Astrocyte of the hippocampus (primary cell): ENCODE results near the gene PCDHGC3.
A peak's percentile ranks its signal among the peaks of the same experiment; 100 is the strongest.
"Not testable (repeated sequence)": the region's sequence is repeated elsewhere in the genome, so short reads cannot be mapped to it uniquely, and the experiment has no call there.

Experiments used
- DNase-seq: peaks from one replicate; pipeline ENCODE4 v3.0.0; 2011; ENCODE audit warnings: low read depth, low spot score

PCDHGC3 gene

DNA sequence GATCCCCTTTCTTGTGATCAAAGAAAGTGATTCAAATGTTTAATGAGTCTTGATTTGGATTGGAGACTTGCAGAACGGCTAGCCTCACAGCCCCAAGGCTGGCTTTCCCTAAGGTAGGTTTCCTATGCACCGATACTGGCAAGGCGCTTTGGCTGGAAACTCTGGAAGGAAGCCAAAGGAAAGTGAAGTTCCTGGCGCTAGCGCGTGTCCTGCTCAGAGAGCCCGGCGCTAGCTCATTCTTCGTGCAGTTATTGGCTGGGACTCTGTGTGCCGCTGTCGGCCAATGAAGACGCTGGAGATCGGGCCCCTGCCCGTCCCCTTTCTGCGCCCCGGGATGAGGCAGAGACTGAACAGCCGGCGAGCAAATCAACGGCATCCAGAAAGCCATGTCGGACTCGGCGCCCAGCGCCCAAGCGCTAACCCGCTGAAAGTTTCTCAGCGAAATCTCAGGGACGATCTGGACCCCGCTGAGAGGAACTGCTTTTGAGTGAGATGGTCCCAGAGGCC, at the start of gene PCDHGC3:
TSS of gene PCDHGC3 (plus strand) at position 342 of the 507 bp plus-strand sequence. CDS start at position 493, 151 bp downstream.
- DNase-seq, result peak; percentile 97

DNA sequence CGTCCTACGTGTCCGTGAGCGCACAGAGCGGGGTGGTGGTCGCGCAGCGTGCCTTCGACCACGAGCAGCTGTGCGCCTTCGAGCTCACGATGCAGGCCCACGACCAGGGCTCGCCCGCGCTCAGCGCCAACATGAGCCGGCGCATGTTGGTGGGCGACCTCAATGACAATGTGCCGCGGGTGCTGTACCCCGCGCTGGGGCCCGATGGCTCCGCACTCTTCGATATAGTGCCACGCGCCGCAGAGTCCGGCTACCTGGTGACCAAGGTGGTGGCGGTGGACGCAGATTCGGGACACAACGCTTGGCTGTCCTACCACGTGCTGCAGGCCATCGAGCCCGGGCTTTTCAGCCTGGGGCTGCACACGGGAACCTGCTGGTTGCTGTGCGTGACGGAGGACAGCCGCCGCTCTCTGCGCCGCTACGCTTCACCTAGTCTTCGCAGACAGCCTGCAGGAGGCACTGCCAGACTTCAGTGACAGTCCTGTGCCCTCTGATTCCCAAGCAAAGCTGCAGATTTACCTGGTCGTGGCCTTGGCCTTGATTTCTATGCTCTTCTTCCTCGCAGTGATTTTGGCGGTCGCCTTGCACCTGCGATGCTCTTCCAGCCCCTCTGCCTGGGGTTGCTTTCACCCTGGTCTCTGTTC, 47.9 kb upstream of the PCDHGC3 start:
- no peak for DNase-seq

DNA sequence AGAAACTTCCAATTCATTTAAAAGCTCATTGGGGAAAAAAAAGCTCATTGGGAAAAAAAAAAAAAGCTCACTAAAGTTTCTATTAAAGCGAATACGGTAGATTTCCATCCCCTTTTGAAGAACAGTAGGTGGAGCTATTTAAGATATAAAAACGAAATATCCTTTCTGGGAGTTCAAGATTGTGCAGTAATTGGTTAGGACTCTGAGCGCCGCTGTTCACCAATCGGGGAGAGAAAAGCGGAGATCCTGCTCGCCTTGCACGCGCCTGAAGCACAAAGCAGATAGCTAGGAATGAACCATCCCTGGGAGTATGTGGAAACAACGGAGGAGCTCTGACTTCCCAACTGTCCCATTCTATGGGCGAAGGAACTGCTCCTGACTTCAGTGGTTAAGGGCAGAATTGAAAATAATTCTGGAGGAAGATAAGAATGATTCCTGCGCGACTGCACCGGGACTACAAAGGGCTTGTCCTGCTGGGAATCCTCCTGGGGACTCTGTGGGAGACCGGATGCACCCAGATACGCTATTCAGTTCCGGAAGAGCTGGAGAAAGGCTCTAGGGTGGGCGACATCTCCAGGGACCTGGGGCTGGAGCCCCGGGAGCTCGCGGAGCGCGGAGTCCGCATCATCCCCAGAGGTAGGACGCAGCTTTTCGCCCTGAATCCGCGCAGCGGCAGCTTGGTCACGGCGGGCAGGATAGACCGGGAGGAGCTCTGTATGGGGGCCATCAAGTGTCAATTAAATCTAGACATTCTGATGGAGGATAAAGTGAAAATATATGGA, 45.2 kb upstream of the PCDHGC3 start, which contains the start of gene PCDHGA12:
TSS of gene PCDHGA12 (plus strand) at position 176 of the 782 bp plus-strand sequence. CDS start at position 429, 253 bp downstream.
- peak; percentile 62 for DNase-seq

DNA sequence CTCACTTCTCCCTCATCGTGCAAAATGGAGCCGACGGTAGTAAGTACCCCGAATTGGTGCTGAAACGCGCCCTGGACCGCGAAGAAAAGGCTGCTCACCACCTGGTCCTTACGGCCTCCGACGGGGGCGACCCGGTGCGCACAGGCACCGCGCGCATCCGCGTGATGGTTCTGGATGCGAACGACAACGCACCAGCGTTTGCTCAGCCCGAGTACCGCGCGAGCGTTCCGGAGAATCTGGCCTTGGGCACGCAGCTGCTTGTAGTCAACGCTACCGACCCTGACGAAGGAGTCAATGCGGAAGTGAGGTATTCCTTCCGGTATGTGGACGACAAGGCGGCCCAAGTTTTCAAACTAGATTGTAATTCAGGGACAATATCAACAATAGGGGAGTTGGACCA, 44.5 kb upstream of the PCDHGC3 start:
- DNase-seq, result no peak

DNA sequence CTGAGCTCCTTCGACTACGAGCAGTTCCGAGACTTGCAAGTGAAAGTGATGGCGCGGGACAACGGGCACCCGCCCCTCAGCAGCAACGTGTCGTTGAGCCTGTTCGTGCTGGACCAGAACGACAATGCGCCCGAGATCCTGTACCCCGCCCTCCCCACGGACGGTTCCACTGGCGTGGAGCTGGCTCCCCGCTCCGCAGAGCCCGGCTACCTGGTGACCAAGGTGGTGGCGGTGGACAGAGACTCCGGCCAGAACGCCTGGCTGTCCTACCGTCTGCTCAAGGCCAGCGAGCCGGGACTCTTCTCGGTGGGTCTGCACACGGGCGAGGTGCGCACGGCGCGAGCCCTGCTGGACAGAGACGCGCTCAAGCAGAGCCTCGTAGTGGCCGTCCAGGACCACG, 43.5 kb upstream of the PCDHGC3 start:
- not testable (repeated sequence) for DNase-seq

DNA sequence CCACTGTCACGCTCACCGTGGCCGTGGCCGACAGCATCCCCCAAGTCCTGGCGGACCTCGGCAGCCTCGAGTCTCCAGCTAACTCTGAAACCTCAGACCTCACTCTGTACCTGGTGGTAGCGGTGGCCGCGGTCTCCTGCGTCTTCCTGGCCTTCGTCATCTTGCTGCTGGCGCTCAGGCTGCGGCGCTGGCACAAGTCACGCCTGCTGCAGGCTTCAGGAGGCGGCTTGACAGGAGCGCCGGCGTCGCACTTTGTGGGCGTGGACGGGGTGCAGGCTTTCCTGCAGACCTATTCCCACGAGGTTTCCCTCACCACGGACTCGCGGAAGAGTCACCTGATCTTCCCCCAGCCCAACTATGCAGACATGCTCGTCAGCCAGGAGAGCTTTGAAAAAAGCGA, 43.0 kb upstream of the PCDHGC3 start:
- not testable (repeated sequence) for DNase-seq

DNA sequence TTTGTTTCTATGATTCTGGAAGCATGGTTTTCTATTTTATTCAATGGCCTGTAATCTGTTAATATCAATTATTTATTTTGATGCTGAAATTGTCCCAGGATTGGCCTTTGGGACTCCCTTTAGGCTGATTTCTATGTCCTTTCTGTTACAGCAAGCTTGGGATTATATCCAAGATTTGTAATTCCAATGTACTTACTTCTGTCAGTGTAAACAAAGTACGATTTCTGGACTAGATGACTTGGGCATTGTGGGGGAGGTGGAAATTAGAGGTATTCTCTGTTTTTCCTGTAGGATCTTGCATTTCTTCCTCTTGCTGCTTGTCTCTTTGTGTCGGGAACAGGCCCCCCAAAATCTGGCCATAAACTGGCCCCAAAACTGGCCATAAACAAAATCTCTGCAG, 41.8 kb upstream of the PCDHGC3 start:
- DNase-seq, result no peak

DNA sequence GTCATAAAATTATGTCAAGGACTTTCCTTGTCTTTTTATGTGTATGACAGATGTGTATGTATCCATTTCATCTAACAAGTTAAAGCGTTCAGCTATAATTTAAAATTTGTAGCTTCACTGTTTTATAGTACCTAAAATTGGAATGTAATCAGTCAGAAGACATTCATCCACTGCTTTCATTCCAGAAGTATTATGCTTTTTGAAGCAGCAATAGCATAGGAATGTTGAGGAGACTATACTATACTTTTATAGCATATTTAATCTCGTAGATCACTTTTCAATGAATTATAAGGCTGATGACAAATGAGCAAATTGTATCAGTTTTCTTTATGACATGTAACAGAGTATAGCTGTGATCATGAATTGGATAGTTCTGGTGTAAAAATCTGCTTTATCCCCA, 38.5 kb upstream of the PCDHGC3 start:
- no peak for DNase-seq

DNA sequence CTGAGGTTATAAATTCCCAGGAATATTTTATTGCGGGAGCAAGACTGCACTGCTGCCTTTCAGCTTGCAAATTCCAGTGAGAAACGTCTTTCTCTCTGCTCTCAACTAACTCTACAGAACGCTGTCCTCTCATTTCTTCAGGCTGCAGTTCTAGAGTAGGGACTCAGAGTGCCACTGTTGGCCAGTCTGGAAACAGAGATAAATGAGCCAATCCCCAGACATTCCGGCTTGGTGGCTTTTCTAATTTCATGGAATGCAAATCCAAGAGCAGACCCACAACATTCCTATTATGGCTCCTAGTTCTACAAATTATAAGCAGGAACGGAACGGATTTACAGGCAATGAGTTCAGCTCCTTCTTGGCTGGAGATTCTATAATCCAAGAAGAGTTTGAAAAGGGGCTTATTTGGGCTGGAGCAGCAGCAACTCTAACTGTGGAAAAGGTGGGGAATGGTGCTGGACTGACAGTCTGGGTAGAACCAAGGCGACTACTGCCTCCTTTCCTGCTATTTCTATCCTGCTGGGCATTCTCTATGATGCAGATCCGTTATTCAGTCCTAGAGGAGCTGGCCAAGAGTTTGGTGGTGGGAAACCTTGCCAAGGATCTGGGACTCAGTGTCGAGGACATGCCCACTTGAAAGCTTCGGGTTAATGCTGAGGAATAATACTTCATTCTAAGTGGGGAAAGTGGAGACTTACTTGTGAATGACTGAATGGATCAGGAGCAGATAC, 36.2 kb upstream of the PCDHGC3 start:
- DNase-seq, result peak; percentile 45

DNA sequence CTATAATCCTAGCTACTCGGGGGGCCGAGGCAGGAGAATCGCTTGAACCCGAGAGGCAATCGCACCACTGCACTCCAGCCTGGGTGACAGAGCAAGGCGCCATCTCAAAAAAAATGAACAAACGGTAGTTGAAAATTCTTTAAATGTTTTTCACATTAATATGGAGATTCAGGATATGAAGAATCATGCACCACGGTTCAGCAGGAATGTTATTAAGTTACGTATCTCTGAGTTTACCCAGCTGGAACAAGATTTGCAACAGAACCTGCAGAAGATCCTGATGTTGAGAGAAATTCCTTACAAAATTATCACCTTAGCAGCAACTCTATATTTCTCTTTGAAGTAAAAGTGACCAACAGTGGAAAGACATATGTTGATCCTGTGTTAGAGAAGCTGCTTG, 35.4 kb upstream of the PCDHGC3 start:
- no peak for DNase-seq

DNA sequence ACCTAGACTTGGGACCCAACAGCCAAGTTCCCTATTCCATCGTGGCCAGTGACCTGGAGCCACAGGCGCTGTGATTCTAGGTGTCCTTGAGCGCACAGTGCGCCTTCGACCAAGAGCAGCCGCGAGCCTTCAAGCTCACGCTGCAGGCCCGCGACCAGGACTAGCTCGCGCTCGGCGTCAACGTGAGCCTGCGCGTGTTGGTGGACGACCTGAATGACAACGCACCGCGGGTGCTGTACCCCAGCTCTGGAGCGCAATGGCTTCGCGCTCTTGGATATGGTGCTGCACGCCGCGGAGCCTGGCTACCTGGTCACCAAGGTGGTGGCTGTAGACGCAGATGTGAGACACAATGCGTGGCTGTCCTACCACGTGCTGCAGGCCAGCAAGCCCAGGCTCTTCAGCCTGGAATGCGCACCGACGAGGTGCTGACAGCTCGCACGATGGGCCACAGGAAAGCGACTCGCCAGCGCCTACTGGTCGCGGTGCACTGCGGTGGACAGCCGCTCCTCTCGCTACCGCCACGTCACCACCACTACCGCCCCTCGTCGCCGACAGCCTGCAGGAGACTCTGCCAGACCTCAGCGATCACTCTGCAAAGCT, 34.1 kb upstream of the PCDHGC3 start:
- no peak for DNase-seq

DNA sequence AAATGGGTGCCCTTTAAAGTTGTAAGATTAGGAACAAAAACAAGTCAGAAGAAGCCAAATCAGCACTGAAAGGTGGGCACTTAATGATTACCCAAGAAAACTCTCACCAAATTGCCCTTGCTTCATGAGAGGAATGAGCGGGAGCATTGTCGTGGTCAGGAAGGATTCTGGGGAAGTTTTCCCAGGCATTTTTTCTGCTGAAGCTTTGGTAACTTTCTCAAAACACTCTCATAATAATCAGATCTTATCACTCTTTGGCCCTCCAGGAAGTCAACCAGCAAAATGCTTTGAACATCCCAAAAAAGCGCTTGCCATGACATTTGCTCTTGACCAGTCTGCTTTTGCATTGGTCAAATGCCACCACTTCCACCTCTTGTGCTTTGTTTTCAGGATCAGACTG, 10.4 kb upstream of the PCDHGC3 start:
- peak; percentile 64 for DNase-seq

DNA sequence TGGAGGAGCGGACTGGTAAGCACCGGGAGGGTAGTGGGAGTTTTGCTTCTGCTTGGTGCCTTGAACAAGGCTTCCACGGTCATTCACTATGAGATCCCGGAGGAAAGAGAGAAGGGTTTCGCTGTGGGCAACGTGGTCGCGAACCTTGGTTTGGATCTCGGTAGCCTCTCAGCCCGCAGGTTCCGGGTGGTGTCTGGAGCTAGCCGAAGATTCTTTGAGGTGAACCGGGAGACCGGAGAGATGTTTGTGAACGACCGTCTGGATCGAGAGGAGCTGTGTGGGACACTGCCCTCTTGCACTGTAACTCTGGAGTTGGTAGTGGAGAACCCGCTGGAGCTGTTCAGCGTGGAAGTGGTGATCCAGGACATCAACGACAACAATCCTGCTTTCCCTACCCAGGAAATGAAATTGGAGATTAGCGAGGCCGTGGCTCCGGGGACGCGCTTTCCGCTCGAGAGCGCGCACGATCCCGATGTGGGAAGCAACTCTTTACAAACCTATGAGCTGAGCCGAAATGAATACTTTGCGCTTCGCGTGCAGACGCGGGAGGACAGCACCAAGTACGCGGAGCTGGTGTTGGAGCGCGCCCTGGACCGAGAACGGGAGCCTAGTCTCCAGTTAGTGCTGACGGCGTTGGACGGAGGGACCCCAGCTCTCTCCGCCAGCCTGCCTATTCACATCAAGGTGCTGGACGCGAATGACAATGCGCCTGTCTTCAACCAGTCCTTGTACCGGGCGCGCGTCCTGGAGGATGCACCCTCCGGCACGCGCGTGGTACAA, 556 bp downstream of the PCDHGC3 start:
- DNase-seq, result peak; percentile 86

DNA sequence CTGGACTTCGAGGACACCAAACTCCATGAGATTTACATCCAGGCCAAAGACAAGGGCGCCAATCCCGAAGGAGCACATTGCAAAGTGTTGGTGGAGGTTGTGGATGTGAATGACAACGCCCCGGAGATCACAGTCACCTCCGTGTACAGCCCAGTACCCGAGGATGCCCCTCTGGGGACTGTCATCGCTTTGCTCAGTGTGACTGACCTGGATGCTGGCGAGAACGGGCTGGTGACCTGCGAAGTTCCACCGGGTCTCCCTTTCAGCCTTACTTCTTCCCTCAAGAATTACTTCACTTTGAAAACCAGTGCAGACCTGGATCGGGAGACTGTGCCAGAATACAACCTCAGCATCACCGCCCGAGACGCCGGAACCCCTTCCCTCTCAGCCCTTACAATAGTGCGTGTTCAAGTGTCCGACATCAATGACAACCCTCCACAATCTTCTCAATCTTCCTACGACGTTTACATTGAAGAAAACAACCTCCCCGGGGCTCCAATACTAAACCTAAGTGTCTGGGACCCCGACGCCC, 1.3 kb downstream of the PCDHGC3 start:
- no peak for DNase-seq

DNA sequence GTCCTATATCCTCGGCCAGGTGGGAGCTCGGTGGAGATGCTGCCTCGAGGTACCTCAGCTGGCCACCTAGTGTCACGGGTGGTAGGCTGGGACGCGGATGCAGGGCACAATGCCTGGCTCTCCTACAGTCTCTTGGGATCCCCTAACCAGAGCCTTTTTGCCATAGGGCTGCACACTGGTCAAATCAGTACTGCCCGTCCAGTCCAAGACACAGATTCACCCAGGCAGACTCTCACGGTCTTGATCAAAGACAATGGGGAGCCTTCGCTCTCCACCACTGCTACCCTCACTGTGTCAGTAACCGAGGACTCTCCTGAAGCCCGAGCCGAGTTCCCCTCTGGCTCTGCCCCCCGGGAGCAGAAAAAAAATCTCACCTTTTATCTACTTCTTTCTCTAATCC, 2.0 kb downstream of the PCDHGC3 start:
- no peak for DNase-seq

DNA sequence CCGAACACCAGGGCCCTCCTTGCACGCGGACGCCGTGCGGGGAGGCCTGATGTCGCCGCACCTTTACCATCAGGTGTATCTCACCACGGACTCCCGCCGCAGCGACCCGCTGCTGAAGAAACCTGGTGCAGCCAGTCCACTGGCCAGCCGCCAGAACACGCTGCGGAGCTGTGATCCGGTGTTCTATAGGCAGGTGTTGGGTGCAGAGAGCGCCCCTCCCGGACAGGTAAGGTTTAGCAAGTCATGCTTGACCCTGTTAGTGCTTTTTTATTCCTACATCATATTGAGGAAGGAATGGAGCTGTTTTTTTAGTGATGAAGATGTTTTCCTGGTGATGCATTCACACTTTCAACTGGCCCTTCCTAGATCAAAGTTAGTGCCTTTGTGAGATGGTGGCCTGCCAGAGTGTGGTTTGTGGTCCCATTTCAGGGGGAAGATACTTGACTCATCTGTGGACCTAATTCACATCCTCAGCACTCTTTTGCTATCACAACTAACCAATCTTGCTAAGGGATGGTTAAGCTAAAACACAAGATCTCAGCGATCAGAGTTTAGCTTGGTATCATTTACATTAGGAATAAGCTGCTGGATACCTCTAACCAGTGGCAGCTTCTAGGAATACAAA, 2.7 kb downstream of the PCDHGC3 start:
- DNase-seq, result no peak

DNA sequence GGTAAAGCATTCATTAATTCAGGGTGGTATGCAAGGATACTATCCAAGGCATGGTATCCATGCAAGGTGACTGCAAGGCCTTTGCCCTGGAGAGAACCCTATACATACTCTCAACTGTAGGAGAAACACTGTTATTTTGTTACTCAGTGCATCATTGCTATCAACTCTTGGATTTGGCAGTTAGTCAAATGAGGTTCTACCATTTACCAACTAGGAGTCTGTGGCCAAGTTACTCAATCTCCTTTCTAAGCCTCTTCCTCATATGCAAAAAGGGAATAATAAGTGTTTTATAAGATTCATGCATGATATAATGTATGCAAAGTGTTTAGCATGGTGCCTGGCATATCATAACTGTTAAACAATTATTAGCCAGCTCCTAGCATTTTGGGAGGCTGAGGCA, 4.0 kb downstream of the PCDHGC3 start:
- no peak for DNase-seq

DNA sequence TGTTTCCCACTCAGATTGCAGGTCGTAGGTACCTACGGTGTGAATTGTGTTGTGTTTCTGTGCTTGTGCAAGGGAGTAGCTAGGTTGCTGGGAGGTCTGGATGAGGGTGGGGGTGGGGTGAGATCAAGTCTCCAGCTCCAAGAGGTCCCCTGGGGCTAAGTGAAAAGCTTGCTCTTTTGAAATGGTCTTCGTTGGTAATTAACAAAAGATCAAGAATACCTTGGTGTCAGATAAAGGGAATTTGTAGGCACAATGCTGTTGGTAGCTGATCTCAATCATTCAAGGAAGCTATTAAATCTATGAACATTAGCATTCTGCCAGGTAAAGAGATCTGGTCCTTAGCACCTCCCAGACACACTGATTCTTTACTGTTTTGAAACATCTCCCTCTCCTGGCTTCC, 8.1 kb downstream of the PCDHGC3 start:
- DNase-seq, result no peak

DNA sequence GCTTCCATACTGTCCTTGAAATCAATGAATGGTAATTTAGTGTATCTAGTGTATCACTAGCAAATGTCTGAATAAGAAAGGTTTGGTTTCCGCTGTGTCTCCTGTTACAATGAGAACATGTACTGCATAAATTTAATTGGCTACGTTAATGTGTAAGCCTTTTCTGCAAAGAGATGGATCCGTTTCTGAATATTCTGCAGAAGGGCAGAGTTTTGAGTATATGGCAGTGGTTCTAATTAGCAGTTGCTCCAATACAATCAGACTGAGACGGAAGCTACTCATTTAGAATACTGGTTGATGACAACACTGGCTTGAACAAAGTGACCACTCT, 8.5 kb downstream of the PCDHGC3 start:
- no peak for DNase-seq

DNA sequence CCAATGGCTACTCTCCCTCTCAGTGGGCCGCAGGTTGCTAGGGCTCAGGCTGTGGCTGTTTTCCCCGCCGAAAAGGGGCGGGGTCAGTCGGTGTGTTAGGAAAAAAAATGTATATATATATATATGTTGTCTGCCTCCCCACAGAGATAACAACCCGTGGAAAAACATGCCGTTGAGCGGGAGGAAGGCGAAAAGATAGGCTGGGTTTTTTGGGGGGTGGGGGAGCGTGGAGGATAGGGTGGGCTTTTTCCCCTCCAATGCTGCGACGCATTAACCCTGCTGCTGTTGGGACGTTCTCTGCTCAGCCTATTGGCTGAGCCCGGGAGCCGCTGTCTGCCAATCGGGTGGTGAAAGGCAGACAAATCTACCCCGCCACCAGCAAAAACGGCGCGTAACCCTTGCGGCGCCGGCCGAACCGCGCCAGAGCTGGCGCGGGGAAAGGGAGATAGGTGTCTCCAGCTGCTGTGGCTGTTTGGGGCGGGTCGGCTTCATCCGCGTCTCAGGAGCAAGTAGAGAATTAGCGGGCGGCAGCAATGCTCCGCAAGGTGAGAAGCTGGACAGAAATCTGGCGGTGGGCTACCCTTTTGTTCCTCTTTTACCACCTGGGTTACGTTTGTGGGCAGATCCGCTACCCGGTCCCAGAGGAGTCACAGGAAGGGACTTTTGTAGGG, 9.0 kb downstream of the PCDHGC3 start, which contains the start of gene PCDHGC4:
TSS of gene PCDHGC4 (plus strand) at position 390 of the 671 bp plus-strand sequence. CDS start at position 534, 144 bp downstream.
- peak; percentile 79 for DNase-seq
